MCF 10A (cell line): ENCODE results near the gene CAMTA1. TPM values are rescaled to one million over a fixed set of nuclear protein-coding genes. Genes with fewer than 3 reads are reported as not detected.

Experiments
- BruUV-seq: library from RNA; stranded (reverse); fragments of 400-500 nt; replicated peaks from 2 replicates; lab custom pipeline; 2021; lab: Mats Ljungman, UMichigan
- CTCF ChIA-PET: fragments of 300-600 bp; sonication (Branson Sonifier 250); formaldehyde crosslinking; extraction: SDS; loops from one replicate; lab custom pipeline; 2021; ENCODE audit warnings: antibody characterized with exemption, inconsistent platforms; lab: Yijun Ruan, JAX
- POLR2A ChIA-PET: fragments of 300-600, 350-650 bp; sonication (Branson Sonifier 250); formaldehyde crosslinking; extraction: SDS; loops from one replicate; lab custom pipeline; 2020; ENCODE audit warnings: antibody characterized with exemption, inconsistent platforms; lab: Yijun Ruan, JAX
- DNase-seq: peaks from one replicate; pipeline ENCODE4 v3.0.0-alpha.2; 2018; ENCODE audit not compliant: unreplicated experiment
- H3K27ac Mint-ChIP-seq: one replicate; pipeline ENCODE4 v1.8.0; 2022; ENCODE audit warnings: mild to moderate bottlenecking, low read depth, mixed read lengths; ENCODE audit not compliant: unreplicated experiment
- H3K27me3 Mint-ChIP-seq: one replicate; pipeline ENCODE4 v1.8.0; 2022; ENCODE audit warnings: mixed read lengths; ENCODE audit not compliant: insufficient read depth, unreplicated experiment
- H3K36me3 Mint-ChIP-seq: one replicate; pipeline ENCODE4 v1.8.0; 2022; ENCODE audit warnings: mild to moderate bottlenecking, moderate library complexity, mixed read lengths; ENCODE audit not compliant: insufficient read depth, unreplicated experiment
- H3K4me1 Mint-ChIP-seq: one replicate; pipeline ENCODE4 v1.8.0; 2022; ENCODE audit warnings: mixed read lengths; ENCODE audit not compliant: insufficient read depth, unreplicated experiment
- H3K4me3 Mint-ChIP-seq: one replicate; pipeline ENCODE4 v1.8.0; 2022; ENCODE audit warnings: mild to moderate bottlenecking, moderate library complexity, mixed read lengths; ENCODE audit not compliant: unreplicated experiment
- H3K9me3 Mint-ChIP-seq: one replicate; pipeline ENCODE4 v1.8.0; 2022; ENCODE audit warnings: mixed read lengths; ENCODE audit not compliant: unreplicated experiment
- intact Hi-C: fragments of 100-400 bp; cut with micrococcal nuclease; formaldehyde crosslinking; loops from 2 replicates; pipeline ENCODE4 v1.14.1; 2022
- total RNA-seq: library from RNA; stranded (reverse); gene quantifications from 2 replicates; pipeline ENCODE4 v1.2.3, GENCODE V29; 2022
- TF ChIP-seq, protein P1 (sequence below): fragments of 200-600 bp; IDR thresholded peaks from one replicate; pipeline ENCODE4 v1.8.0; 2022; ENCODE audit warnings: antibody characterized with exemption, mild to moderate bottlenecking; ENCODE audit not compliant: unreplicated experiment

The CAMTA1 gene
- total RNA-seq, 1 experiment from 2014 or later = 74.1 TPM

DNA sequence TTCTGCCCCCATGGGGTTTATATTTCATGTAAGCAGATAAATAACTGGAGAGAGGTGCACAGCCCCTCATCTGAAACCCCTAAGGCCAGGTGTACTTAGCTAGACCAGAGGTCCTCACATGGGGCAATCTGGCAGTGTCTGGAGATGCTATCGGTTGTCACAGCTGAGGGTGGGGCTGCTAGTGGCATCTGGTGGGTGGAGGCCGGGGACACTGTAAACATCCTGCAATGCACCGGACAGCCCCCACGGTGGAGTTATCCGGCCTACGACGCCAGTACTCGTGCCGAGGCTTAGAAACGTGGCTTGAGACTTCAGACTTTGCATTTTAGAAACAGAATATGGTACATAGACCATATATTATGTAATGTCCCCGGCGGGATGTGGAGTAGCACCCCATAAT is 799.4 kb downstream of the CAMTA1 start:
- no peaks in the 10 kb centered on the region for H3K27me3 Mint-ChIP-seq

DNA sequence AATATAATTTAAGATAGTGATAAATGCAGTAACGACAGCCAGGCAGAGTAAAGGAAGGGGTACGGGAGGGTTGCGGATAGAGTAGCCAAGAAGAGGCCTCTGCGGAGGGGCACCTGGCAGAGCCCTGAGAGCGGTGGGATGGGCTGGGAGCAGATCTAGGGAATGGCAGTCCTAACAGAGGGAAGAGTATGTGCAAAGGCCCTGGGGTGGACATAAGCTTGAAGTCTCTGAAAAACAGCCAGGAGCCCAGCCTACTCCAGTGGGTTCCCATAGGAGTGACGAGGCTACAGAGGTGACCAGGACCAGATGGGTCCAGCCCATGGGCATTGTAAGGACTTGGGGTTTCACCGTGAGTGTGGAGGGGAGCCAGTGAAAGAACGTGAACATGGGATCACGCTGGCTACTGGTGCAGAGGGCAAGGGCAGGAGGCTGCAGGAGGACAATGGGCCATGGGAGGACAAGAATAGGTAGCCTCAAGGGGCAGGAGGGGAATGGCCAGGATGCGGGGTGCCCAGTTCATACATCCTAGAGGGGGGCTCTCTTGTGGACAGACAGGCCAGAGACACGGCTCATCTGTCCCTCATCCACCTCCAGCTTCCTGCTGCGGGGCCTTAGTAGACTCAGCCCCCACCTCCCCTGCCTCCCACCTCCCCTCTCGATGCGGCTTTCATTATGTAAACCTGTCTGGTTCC is 800.1 kb downstream of the CAMTA1 start:
- Mint-ChIP-seq H3K4me1 (no peaks in the 10 kb centered on the region), H3K4me3 (no peak overlapping the region), H3K27ac (no peak overlapping the region), H3K27me3 (no peaks in the 10 kb centered on the region), H3K9me3 (no peaks in the 10 kb centered on the region), H3K36me3 (no peaks in the 10 kb centered on the region)
- no TSS peak for BruUV-seq
- no peak for DNase-seq
- CTCF ChIA-PET = interaction anchor here (0.9 kb wide), 1 partner anchor 63 kb away, joined by 3 read pairs; no protein-coding TSS in a partner anchor
- POLR2A ChIA-PET = no interaction called here
- TF ChIP-seq, protein P1, sequence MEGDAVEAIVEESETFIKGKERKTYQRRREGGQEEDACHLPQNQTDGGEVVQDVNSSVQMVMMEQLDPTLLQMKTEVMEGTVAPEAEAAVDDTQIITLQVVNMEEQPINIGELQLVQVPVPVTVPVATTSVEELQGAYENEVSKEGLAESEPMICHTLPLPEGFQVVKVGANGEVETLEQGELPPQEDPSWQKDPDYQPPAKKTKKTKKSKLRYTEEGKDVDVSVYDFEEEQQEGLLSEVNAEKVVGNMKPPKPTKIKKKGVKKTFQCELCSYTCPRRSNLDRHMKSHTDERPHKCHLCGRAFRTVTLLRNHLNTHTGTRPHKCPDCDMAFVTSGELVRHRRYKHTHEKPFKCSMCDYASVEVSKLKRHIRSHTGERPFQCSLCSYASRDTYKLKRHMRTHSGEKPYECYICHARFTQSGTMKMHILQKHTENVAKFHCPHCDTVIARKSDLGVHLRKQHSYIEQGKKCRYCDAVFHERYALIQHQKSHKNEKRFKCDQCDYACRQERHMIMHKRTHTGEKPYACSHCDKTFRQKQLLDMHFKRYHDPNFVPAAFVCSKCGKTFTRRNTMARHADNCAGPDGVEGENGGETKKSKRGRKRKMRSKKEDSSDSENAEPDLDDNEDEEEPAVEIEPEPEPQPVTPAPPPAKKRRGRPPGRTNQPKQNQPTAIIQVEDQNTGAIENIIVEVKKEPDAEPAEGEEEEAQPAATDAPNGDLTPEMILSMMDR = no peak
- intact Hi-C loops = no loop called here

More for the DNA sequence above, 799.4 kb downstream of the CAMTA1 start:
- ChIA-PET POLR2A (no interaction called here), CTCF (no interaction called here)
- Mint-ChIP-seq H3K9me3 (no peaks in the 10 kb centered on the region), H3K27ac (no peak overlapping the region), H3K4me1 (no peaks in the 10 kb centered on the region), H3K36me3 (no peaks in the 10 kb centered on the region), H3K4me3 (no peak overlapping the region)
- TF ChIP-seq, protein P1 = no peak
- no TSS peak for BruUV-seq
- DNase-seq = no peak
- intact Hi-C loops = no loop called here

DNA sequence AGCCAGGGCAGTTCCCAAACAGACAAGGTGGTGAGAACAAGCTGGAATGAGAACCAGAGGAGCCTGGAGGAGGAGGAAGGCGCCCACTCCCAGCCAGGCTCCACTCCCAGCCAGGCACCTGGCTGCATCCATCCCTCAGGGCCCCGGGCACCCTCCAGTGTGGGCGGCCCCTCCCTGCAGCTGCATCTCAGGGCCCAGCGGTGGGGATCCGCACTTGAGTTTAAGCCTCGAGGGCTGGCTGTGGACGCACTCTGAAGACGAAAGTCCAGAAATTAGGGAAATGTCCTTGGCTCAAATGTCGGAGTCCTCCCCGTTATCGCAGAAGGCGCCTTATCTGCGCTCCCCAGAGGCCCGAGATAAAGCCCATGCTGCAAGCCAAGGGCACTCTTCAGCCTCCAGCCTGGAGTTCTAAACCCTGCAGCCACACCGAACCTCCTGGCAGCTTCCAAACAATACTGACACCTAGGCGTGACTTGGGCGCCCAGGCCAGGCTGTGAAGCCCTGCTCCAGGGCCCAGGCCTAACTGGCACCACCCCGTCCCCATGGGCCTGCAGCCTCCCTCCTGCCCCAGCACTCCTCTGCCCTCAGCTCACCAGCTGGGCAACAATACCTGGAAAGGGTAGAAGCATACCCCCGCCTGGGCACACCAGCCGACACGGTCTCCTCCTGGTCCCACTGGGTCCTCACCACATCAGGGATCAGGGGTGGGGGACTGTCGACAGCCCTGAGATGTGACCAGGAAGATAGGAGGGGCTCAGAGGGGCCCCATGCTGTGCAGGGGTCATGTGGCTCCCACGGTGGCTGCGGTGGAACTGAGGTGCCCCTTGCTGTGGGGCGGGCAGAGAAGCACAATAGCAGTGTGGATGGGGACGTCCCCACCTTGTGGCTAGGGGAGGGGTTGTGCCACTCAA is 801.0 kb downstream of the CAMTA1 start:
- H3K36me3 Mint-ChIP-seq = no peaks in the 10 kb centered on the region
- no peak overlapping the region for H3K27ac Mint-ChIP-seq
- TF ChIP-seq, protein P1 = no peak
- intact Hi-C loops = no loop called here
- H3K4me3 Mint-ChIP-seq = no peak overlapping the region
- ChIA-PET POLR2A (no interaction called here), CTCF (interaction anchor here (0.7 to 0.9 kb wide), 2 partner anchors 25 to 62 kb away, joined by 3 read pairs; no protein-coding TSS in a partner anchor)
- no TSS peak for BruUV-seq
- no peaks in the 10 kb centered on the region for H3K4me1 Mint-ChIP-seq
- DNase-seq = no peak
- H3K9me3 Mint-ChIP-seq = no peaks in the 10 kb centered on the region
- no peaks in the 10 kb centered on the region for H3K27me3 Mint-ChIP-seq

DNA sequence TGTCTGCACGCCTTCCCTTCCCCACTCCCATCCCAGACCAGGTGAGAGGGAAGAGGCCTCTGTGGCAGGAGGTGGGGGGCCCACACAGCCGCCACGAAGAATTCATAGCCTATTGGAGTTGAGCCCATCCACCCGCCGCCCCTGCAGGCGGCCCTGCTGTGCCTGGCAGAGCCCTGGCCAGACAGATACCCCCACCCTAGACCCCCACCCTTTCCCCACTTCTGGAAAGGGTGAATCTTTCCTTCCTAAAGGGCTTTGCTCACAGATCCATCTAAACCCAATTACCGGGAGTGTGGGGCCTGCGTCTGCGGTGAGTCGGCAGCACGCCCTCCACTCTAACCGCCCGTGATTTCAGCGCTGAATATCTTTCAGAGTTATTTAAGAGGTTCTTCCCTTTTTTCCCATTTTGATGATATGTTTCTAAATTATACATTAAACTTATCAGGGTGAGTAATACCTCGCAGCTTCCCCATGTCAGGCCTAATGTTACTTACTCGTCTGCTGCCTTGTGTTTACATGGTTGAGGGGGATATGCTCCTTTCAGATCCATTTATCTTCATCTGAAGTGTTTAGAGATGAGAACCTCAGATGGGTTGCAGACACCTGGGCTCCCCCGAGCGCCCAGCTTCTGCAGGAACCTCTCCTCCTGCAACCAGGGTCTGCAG is 802.0 kb downstream of the CAMTA1 start:
- ChIA-PET CTCF (no interaction called here), POLR2A (no interaction called here)
- Mint-ChIP-seq H3K27me3 (no peaks in the 10 kb centered on the region), H3K9me3 (no peaks in the 10 kb centered on the region), H3K36me3 (no peaks in the 10 kb centered on the region), H3K4me1 (no peaks in the 10 kb centered on the region), H3K4me3 (no peak overlapping the region), H3K27ac (no peak overlapping the region)
- intact Hi-C loops = no loop called here
- BruUV-seq = no TSS peak
- DNase-seq = no peak
- TF ChIP-seq, protein P1 = no peak
